ENCODE results near the gene SYCE1. TPM values are rescaled to one million over a fixed set of nuclear protein-coding genes. Genes with fewer than 3 reads are reported as not detected.
A peak's percentile ranks its signal among the peaks of the same experiment; 100 is the strongest.
"Not testable (repeated sequence)": the region's sequence is repeated elsewhere in the genome, so short reads cannot be mapped to it uniquely, and the experiment has no call there.

The SYCE1 gene
- total RNA-seq, 2 donors from 2014 or later, result 0.51 to 0.76 TPM

DNA sequence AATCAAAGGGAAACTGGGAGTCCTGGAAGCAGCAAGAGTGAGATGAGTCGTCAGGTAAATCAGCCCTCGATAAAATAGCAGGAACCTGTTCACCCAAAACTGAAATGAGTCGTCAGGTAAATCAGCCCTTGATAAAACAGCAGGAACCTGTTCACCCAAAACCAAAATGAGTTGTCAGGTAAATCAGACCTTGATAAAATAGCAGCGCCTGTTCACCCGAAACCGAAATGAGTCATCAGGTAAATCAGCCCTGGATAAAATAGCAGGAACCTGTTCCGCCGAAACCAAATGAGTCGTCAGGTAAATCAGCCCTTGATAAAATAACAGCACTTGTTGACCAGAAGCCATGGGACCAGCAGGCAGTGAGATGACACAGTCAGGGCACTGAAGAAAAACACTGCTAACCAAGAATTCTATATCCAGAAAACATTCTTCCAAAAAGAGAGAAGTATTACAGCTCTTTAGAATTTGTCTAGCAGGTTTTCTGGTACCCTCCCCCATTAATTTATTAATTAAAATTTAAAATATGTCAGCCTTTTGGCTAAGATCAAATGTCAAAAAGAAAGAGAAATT is 41.7 kb downstream of the SYCE1 start:
- no peak for DNase-seq (ENCODE audit: low spot score)
- intact Hi-C loops (cut with DNase I), result no loop called here

DNA sequence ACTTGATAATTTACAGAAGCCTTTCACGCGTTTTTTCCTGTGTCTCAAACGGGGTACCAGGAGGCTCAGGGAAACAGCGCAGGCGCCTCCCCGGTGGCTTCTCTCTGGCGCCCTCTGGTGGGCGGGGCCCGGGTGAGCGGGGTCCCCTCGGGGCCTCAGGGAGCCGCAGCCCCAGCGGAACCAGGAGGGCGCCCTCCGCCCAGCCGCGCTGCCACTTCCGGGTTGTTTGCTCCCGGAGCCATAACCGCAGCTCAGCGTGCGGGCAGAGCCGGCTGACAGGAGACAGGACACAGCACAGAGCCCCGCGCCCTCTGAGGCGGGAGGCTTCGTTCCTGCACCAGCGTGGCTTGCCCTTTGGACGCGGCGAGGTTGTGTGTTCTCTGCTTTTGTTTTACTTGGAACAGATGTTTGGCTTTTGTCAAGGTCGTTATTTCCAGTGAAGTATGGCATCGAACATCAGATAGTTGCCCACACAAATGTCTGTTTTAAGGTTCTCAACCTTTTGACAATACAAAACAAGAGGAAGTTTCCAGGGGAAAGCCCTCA is 45.1 kb downstream of the SYCE1 start:
- intact Hi-C loops (cut with DNase I), result no loop called here

DNA sequence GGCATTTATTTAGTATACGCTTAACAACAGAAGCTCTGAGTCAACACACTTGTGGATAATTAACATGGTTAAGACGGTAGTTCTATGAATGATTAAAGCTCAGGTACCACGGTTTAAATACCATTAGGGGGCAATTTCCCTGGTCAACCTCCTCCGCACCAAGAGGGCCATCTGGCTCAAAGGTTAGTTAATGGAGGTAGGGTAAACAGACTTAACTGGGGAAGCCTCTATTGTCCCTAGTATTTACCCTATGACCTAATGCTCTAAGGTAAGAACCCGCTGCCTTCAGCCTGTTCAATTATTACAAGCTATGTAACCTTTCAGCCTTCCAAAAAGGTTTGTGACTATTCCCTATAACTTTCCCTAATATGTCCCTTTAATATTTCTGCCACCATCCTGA is 46.9 kb downstream of the SYCE1 start:
- DNase-seq (ENCODE audit: low spot score); intact Hi-C loops (cut with DNase I): not testable (repeated sequence)

More for the DNA sequence above, 45.1 kb downstream of the SYCE1 start:
- peak; percentile 94 for DNase-seq (ENCODE audit: low spot score)

DNA sequence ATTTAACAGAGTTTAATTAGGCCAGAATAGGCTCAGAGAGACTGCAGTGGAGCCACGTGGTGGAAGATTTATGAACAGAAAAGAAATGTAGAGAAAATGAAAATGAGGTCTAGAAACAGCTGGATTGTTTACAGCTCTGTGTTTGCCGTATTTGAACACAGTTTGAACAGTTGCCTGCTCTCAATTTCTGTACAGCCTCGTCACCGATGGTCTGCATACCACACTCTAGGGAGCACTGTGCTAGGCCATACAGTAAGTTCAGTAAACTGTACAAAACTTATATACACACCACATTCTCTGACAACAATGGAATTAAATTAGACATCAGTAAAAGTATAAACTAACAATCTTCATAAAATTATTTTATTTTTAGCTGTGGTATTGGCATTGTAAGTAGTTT is 49.3 kb downstream of the SYCE1 start:
- intact Hi-C loops (cut with DNase I), result no loop called here
- no peak for DNase-seq (ENCODE audit: low spot score)

DNA sequence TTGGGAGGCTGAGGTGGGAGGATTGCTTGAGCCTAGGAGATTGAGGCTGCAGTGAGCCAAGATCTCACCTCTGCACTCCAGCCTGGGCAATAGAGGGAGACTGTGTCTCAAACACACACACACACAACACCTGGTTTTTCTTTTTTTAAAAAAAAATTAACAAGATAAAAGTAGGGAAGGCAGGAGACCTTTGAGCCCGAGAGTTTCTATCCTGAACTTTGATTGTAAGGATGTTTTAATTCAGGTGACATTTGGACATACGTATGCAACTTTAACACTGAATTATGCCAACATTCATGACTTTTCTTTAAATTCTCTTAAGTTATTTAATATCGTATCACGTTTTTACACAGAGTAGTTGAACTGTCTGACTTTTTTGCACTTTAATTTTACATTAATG is 49.9 kb downstream of the SYCE1 start:
- no peak for DNase-seq (ENCODE audit: low spot score)
- intact Hi-C loops (cut with DNase I), result no loop called here

DNA sequence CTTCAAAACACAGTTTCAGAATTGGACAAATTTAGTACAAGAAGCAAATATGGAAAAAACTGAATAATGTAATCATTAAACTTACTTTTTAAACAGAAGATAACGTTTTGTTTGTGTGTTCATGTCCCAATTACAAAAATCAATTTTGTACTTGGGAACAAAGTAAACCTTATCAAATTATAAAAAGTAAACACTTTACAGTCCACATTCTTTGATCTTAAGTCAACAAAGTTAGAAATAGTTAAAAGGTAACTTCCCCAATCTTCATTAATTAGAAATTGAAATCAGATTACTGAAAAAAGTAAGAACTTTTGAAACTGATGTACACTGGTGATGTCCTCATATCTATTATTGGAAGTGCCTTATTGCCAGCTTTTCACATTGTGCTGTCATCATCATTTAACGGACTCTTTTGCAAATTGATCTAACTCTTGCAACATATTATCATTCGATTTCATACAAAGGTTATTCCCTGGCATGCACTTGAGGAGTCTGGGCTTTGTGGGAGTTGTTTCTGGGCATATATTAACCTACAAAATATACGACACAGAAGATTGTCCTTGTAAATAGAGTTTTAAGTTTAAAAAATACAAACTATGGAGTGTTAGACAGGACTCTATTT is 53.4 kb downstream of the SYCE1 start:
- no peak for DNase-seq (ENCODE audit: low spot score)
- intact Hi-C loops (cut with DNase I), result no loop called here

DNA sequence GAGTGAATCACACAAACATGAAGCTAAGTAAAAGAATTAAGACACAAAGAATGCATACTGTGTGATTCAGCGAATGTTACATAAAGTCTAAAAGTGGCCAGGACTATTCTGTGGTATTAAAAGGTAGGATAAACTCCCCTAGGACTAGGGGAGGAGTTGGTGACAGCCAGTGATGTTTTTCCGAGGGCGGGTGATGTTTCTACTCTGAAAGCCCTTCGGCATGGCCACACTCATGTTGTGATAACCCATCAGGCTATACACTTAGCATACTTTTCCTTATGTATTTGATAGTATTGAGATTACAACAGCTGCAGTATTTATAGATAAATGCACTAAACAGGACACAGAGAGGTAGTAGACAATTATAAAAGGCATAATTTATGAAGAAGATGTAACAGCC is 54.0 kb downstream of the SYCE1 start:
- intact Hi-C loops (cut with DNase I), result no loop called here
- DNase-seq (ENCODE audit: low spot score), result no peak

DNA sequence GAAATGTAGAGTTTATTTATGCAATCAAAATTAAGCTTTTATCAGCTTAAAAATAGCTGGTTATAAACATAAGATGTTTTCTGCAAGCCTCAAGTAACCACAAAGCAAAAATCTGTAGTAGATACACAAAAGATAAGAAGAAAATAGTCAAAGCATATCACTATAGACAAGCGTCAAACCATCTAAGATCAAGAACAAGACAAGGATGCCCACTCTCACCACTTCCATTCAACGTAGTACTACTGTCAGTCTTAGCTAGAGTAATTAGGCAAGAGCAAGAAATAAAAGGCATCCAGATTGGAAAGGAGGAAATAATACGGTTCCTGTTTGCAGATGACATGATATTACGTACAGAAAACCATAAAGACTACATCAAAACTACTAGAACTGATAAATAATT is 55.7 kb downstream of the SYCE1 start:
- intact Hi-C loops (cut with DNase I), result no loop called here
- DNase-seq (ENCODE audit: low spot score), result no peak

Other genes starting within 250 kb of the SYCE1 start
- gene CALY, start 228.7 kb downstream of the SYCE1 start, total RNA-seq, result not detected
- gene PRAP1, start 218.2 kb downstream of the SYCE1 start, total RNA-seq, result not detected
- gene FUOM, start 207.6 kb downstream of the SYCE1 start, total RNA-seq, result 10 to 100 TPM; 13.8 to 17.6 TPM
- 10 to 100 TPM; 38.8 to 47.3 TPM for gene ECHS1, start 192.2 kb downstream of the SYCE1 start, total RNA-seq
- 1 to 10 TPM; 2.8 to 3.5 TPM for gene PAOX, start 186.3 kb downstream of the SYCE1 start, total RNA-seq
- gene MTG1, start 171.4 kb downstream of the SYCE1 start, total RNA-seq, result 10 to 100 TPM; 24.5 to 25.6 TPM
- gene SPRN, start 141.0 kb downstream of the SYCE1 start, total RNA-seq, result under 1 TPM; 0.14 to 0.19 TPM
- 1 to 10 TPM; 2.9 to 3.4 TPM for gene SCART1, start 111.6 kb downstream of the SYCE1 start, total RNA-seq
- 1 to 10 TPM; 2.1 to 2.9 TPM for gene CYP2E1, start 38.2 kb downstream of the SYCE1 start, total RNA-seq
- gene FRG2B, start 61.2 kb upstream of the SYCE1 start, total RNA-seq, result not detected

Measured in posterior vena cava (tissue), 2 donors.